Measurements from ENCODE around the gene SH3BP1. TPM values are rescaled to one million over a fixed set of nuclear protein-coding genes. Genes with fewer than 3 reads are reported as not detected.

Gene SH3BP1
- total and polyA plus RNA-seq, 9 of the 15 experiments (the other 6 are each of a cell fraction or from before 2014, with no cell fraction given): 0.10 to 36.2 (median 10.4) TPM

- no peak for TF ChIP-seq SLC30A9 (CRISPR knock-in tag; IDR thresholded peaks at IDR 0.05)
- no peak for TF ChIP-seq TCF15 (CRISPR knock-in tag; IDR thresholded peaks at IDR 0.05)
- TF ChIP-seq IRF1 (CRISPR knock-in tag; IDR thresholded peaks at IDR 0.05; ENCODE audit: borderline replicate concordance): no peak
- TF ChIP-seq E2F4 (CRISPR knock-in tag; IDR thresholded peaks at IDR 0.05; ENCODE audit: low read depth): no peak
- TF ChIP-seq SMARCA4 (IDR thresholded peaks at IDR 0.05): no peak
- no peak for TF ChIP-seq KLF13 (tag; IDR thresholded peaks at IDR 0.05; ENCODE audit: borderline replicate concordance, low read depth)
- no peak for TF ChIP-seq USF2 (CRISPR knock-in tag; IDR thresholded peaks at IDR 0.05)
- no peak for TF ChIP-seq HES1 (IDR thresholded peaks at IDR 0.05; ENCODE audit: low read depth)
- no peak for TF ChIP-seq WHSC1 (IDR thresholded peaks at IDR 0.05; ENCODE audit: low read length)
- TF ChIP-seq KHSRP (IDR thresholded peaks at IDR 0.05): no peak
- TF ChIP-seq MITF (IDR thresholded peaks at IDR 0.05): no peak
- TF ChIP-seq E2F8 (IDR thresholded peaks at IDR 0.05; ENCODE audit: low read depth, partially characterized antibody): no peak
- peak; percentile 92 for TF ChIP-seq RBM25 (IDR thresholded peaks at IDR 0.05; ENCODE audit: low read depth, low read length, severe bottlenecking)
- no peak for TF ChIP-seq MEF2A (IDR thresholded peaks at IDR 0.05; ENCODE audit: control insufficient read depth, low read depth, low read length)
- no peak for TF ChIP-seq BACH1 (tag; IDR thresholded peaks at IDR 0.05)
- TF ChIP-seq NFE2L1 (tag; IDR thresholded peaks at IDR 0.05; ENCODE audit: borderline replicate concordance, low read depth): no peak
These were observed 35.8 kb downstream of the SH3BP1 start, which contains the start of gene LGALS1 (continued) for GRCh38 chr22:37674951-37675929.
